B cell (primary cell): ENCODE data around the gene MUC20. TPM values are rescaled to one million over a fixed set of nuclear protein-coding genes. Genes with fewer than 3 reads are reported as not detected.
"Not testable (repeated sequence)": the region's sequence is repeated elsewhere in the genome, so short reads cannot be mapped to it uniquely, and the experiment has no call there.

Experiments
- ATAC-seq: fragments of 200-7000 bp; cut with Tn5 transposase; one replicate; pipeline ENCODE4 v1.10.0; 2021; ENCODE audit warnings: low read depth, mild to moderate bottlenecking, moderate number of reproducible peaks, moderate library complexity
- CTCF ChIA-PET: fragments of 350-600 bp; sonication (Branson Sonifier 250); formaldehyde crosslinking; loops from one replicate; lab custom pipeline; 2021; ENCODE audit warnings: antibody characterized with exemption, inconsistent platforms; lab: Charles Lee
- POLR2A ChIA-PET: fragments of 350-600 bp; sonication (Branson Sonifier 250); formaldehyde crosslinking; loops from one replicate; lab custom pipeline; 2021; ENCODE audit warnings: antibody characterized with exemption; lab: Charles Lee
- DNase-seq: peaks from one replicate; pipeline ENCODE4 v3.0.0; 2013
- H2AFZ ChIP-seq: 2 replicates; pipeline ENCODE4 v1.6.1; 2012; ENCODE audit warnings: mild to moderate bottlenecking, low read depth, low read length; ENCODE audit not compliant: insufficient read depth, poor library complexity, severe bottlenecking
- H3K27ac ChIP-seq, 2 donors: 1 replicate in 1 of 2; 2 replicates in 1 of 2; pipeline ENCODE4 v1.5.1; 2012 to 2013; ENCODE audit warnings: low read length in 2 of 2, mild to moderate bottlenecking in 2 of 2, moderate library complexity in 1 of 2
- H3K27me3 ChIP-seq, 4 experiments: fragments of 200-600 bp in 1 of 4; sonication (generic) in 1 of 4; replicated peaks in 1 of 4; 1 replicate in 2 of 4; 2 replicates in 2 of 4; pipeline versions ENCODE4 v1.6.1 to v1.7.0; 2013 to 2016; ENCODE audit warnings: low read length in 3 of 4, mild to moderate bottlenecking in 2 of 4, mixed read lengths in 1 of 4, moderate library complexity in 1 of 4; ENCODE audit not compliant: insufficient read depth in 4 of 4, control insufficient read depth in 3 of 4; ENCODE audit errors: control extremely low read depth in 1 of 4
- H3K36me3 ChIP-seq, 2 experiments: replicated peaks in 1 of 2; 1 replicate in 1 of 2; 2 replicates in 1 of 2; pipeline versions ENCODE4 v1.6.1 to v1.7.1; 2013; ENCODE audit warnings: low read length in 1 of 2; ENCODE audit not compliant: insufficient read depth in 2 of 2, control insufficient read depth in 1 of 2; ENCODE audit errors: control extremely low read depth in 1 of 2, extremely low read depth in 1 of 2
- H3K4me1 ChIP-seq, 2 donors: fragments of 200-600 bp in 1 of 2; sonication (generic) in 1 of 2; 1 replicate in 1 of 2; 2 replicates in 1 of 2; pipeline versions ENCODE4 v1.5.1 to v1.6.1; 2013 to 2017; ENCODE audit warnings: low read length in 2 of 2; ENCODE audit not compliant: control insufficient read depth in 2 of 2, insufficient read depth in 2 of 2
- H3K4me2 ChIP-seq: replicated peaks from 2 replicates; pipeline ENCODE3; 2012; ENCODE audit warnings: mild to moderate bottlenecking, low read depth, low read length; ENCODE audit not compliant: poor library complexity, severe bottlenecking
- H3K4me3 ChIP-seq, 5 experiments: fragments of 200-600 bp in 1 of 5; sonication (generic) in 1 of 5; 1 replicate in 3 of 5; 2 replicates in 2 of 5; pipeline versions ENCODE4 v1.5.1 to v1.7.0; 2011 to 2016; ENCODE audit warnings: low read length in 4 of 5, mild to moderate bottlenecking in 4 of 5, low read depth in 2 of 5, control low read depth in 1 of 5, moderate library complexity in 1 of 5; ENCODE audit not compliant: insufficient read depth in 1 of 5; ENCODE audit errors: control extremely low read depth in 1 of 5, extremely low read depth in 1 of 5
- H3K79me2 ChIP-seq: fragments of 200-600 bp; sonication (generic); one replicate; pipeline ENCODE4 v1.6.0; 2016; ENCODE audit warnings: low read length; ENCODE audit not compliant: control insufficient read depth, insufficient read depth
- H3K9ac ChIP-seq: fragments of 200-600 bp; sonication (generic); 2 replicates; pipeline ENCODE4 v1.6.1; 2017; ENCODE audit warnings: mild to moderate bottlenecking, low read length, moderate library complexity
- H3K9me3 ChIP-seq, 3 donors: one replicate each; pipeline versions ENCODE4 v1.6.1 to v1.7.1; 2013; ENCODE audit warnings: low read length in 2 of 3; ENCODE audit not compliant: control insufficient read depth in 2 of 3, insufficient read depth in 1 of 3; ENCODE audit errors: control extremely low read depth in 1 of 3
- H4K20me1 ChIP-seq: 2 replicates; pipeline ENCODE4 v1.6.0; 2012; ENCODE audit warnings: mild to moderate bottlenecking, low read length; ENCODE audit not compliant: insufficient read depth, control insufficient read depth, poor library complexity, severe bottlenecking
- H3K27ac Mint-ChIP-seq: one replicate; pipeline ENCODE4 v1.8.0; 2021; ENCODE audit warnings: mixed read lengths
- H3K27me3 Mint-ChIP-seq: one replicate; pipeline ENCODE4 v1.8.0; 2021; ENCODE audit warnings: mixed read lengths
- H3K4me1 Mint-ChIP-seq: one replicate; pipeline ENCODE4 v1.8.0; 2021; ENCODE audit warnings: mixed read lengths
- H3K4me3 Mint-ChIP-seq: one replicate; pipeline ENCODE4 v1.8.0; 2021; ENCODE audit warnings: mixed read lengths
- H3K9me3 Mint-ChIP-seq: one replicate; pipeline ENCODE4 v1.8.0; 2022; ENCODE audit warnings: mixed read lengths; ENCODE audit not compliant: insufficient read depth
- CTCF ChIP-seq: fragments of 200-600 bp; IDR thresholded peaks from one replicate; pipeline ENCODE4 v1.8.0; 2022; ENCODE audit warnings: antibody characterized with exemption, mild to moderate bottlenecking
- EZH2 ChIP-seq: IDR thresholded peaks from 2 replicates; pipeline ENCODE4 v1.6.1; 2012; ENCODE audit warnings: borderline replicate concordance, low read depth, mild to moderate bottlenecking, moderate library complexity, low read length; ENCODE audit not compliant: insufficient read depth, poor library complexity, severe bottlenecking
- WGBS: methylation state at CpG from one replicate; pipeline ENCODE4 v1.1.5; 2013; ENCODE audit warnings: missing lambda C conversion rate; ENCODE audit not compliant: insufficient coverage; 5-methylcytosine and 5-hydroxymethylcytosine counted together
- intact Hi-C: fragments of 100-400 bp; cut with micrococcal nuclease; formaldehyde crosslinking; loops from one replicate; pipeline ENCODE4 v1.10.0; 2022
- polyA plus RNA-seq: library from polyadenylated mRNA; depleted of rRNA; stranded (reverse); fragments of >200 nt; gene quantifications from 2 replicates; pipeline ENCODE4 v1.2.3, GENCODE V29; 2012
- total RNA-seq, 2 donors: library from RNA; stranded (reverse); fragments of 120-200 nt in 1 of 2; gene quantifications; 1 replicate in 1 of 2; 2 replicates in 1 of 2; pipeline versions ENCODE4 v1.2.3 to v1.2.4, GENCODE V29; 2013 to 2022

Gene MUC20
- total and polyA plus RNA-seq, 2 donors (not counting 1 experiment from before 2014, with no cell fraction given) = 11.0 to 15.6 TPM

GRCh38 chr3:195725916-195726740 is 5.3 kb downstream of the MUC20 start:
- intact Hi-C loops, H3K27me3 ChIP-seq, H4K20me1 ChIP-seq, H3K27ac ChIP-seq, H2AFZ ChIP-seq, H3K4me1 Mint-ChIP-seq, ATAC-seq, H3K4me3 ChIP-seq, POLR2A ChIA-PET, H3K9me3 Mint-ChIP-seq, H3K9me3 ChIP-seq, H3K4me2 ChIP-seq, H3K9ac ChIP-seq, H3K4me1 ChIP-seq, CTCF ChIA-PET, H3K4me3 Mint-ChIP-seq, H3K79me2 ChIP-seq, H3K36me3 ChIP-seq, DNase-seq: not testable (repeated sequence)
- Mint-ChIP-seq H3K27me3 (peaks cover 21% of the 10 kb centered on the region), H3K27ac (peak overlapping the region; percentile 59)
- 85% methylated on average over 26 of the region's 32 CpGs for WGBS

DNA sequence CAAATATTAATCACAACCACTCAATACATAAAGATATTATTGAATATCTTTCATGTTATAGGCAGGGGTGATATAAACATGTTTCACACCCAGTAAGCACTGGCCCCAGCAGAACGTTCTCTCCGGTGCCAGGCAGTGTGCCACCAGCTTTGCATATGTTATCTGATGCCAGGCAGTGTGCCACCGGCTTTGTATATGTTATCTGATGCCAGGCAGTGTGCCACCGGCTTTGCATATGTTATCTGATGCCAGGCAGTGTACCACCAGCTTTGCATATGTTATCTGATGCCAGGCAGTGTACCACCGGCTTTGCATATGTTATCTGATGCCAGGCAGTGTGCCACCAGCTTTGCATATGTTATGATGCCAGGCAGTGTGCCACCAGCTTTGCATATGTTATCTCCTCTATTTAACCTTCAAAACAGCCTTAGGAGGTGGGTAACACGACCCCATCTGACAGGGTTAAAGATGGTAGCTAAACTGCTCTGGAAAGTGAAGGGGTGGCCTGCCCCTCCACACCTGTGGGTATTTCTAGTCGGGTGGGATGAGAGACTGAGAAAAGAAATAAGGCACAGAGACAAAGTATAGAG is 6.9 kb downstream of the MUC20 start:
- Histone ChIP-seq H3K36me3 (no peaks in the 10 kb centered on the region), H3K4me3 (no peak overlapping the region), H3K9ac (no peak overlapping the region), H3K27ac (no peak overlapping the region), H2AFZ (no peak overlapping the region), H3K9me3 (no peaks in the 10 kb centered on the region), H4K20me1 (no peaks in the 10 kb centered on the region), H3K79me2 (no peaks in the 10 kb centered on the region), H3K27me3 (no peaks in the 10 kb centered on the region), H3K4me1 (peaks cover 0 to 7% of the 10 kb centered on the region in 2 donors), H3K4me2 (no peak overlapping the region)
- intact Hi-C loops = no loop called here
- TF ChIP-seq EZH2 (no peak), CTCF (no peak)
- H3K9me3 Mint-ChIP-seq = no peaks in the 10 kb centered on the region
- peaks cover 21% of the 10 kb centered on the region for H3K27me3 Mint-ChIP-seq
- POLR2A ChIA-PET = interaction anchor here (0.6 to 1.5 kb wide), 2 partner anchors 20 to 37 kb away, joined by 5 to 6 read pairs; no protein-coding TSS in a partner anchor
- H3K4me1 Mint-ChIP-seq = peaks cover 9% of the 10 kb centered on the region
- peak overlapping the region; percentile 3 for H3K27ac Mint-ChIP-seq
- ATAC-seq (peak; percentile 36), DNase-seq (no peak)
- CTCF ChIA-PET = interaction anchor here (1.5 kb wide), 1 partner anchor 17 kb away, joined by 11 read pairs; no protein-coding TSS in a partner anchor
- H3K4me3 Mint-ChIP-seq = no peak overlapping the region
- WGBS = 65% methylated on average over 5 of the region's 7 CpGs

GRCh38 chr3:195728789-195729188 is 8.0 kb downstream of the MUC20 start:
- POLR2A ChIA-PET, H2AFZ ChIP-seq, H4K20me1 ChIP-seq, H3K27me3 ChIP-seq, H3K9me3 ChIP-seq, H3K27ac ChIP-seq, DNase-seq, ATAC-seq, H3K4me2 ChIP-seq, intact Hi-C loops, H3K4me1 ChIP-seq, H3K79me2 ChIP-seq, H3K9me3 Mint-ChIP-seq, H3K27ac Mint-ChIP-seq, H3K9ac ChIP-seq, CTCF ChIA-PET, H3K4me1 Mint-ChIP-seq, H3K4me3 Mint-ChIP-seq, H3K4me3 ChIP-seq, H3K36me3 ChIP-seq: not testable (repeated sequence)
- 100% methylated on average over 1 of the region's 5 CpGs for WGBS
- peaks cover 21% of the 10 kb centered on the region for H3K27me3 Mint-ChIP-seq
